ENCODE results near the gene AFDN. TPM values are rescaled to one million over a fixed set of nuclear protein-coding genes. Genes with fewer than 3 reads are reported as not detected.

AFDN gene
- polyA plus RNA-seq, 1 experiment: 26.6 TPM

DNA sequence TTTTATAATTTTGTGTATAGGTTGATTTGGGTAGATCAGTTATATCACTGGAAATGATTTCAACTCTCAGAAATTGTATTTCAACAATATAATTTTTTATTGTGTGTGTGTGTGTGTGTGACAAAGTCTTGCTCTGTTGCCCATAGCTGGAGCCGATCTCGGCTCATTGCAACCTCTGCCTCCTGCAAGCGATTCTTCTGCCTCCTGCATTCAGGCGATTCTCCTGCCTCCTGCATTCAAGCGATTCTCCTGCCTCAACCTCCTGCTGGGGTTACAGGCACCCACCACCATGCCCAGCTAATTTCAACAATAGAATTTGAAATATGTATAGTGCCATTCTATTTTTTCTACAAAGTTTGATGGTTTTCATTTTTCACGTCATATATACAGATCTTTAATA lies 24.1 kb downstream of the AFDN start:
- POLR2A ChIA-PET: no interaction called here
- Histone ChIP-seq H3K27ac (ENCODE audit: low read depth, low read length) (no peak overlapping the region), H3K4me3 (ENCODE audit: low read depth, low read length) (no peak overlapping the region), H3K9me3 (ENCODE audit: control insufficient read depth, insufficient read depth, low read length) (no peaks in the 10 kb centered on the region), H3K27me3 (ENCODE audit: control insufficient read depth, insufficient read depth, low read length) (no peaks in the 10 kb centered on the region)
- no peak for DNase-seq (ENCODE audit: low read depth, low spot score)
- CTCF ChIA-PET: no interaction called here
- no peak for TF ChIP-seq CTCF (IDR thresholded peaks at IDR 0.05; ENCODE audit: low read depth, low read length)

GRCh38 chr6:167851370-167851952 lies 24.8 kb downstream of the AFDN start:
- H3K4me3 ChIP-seq (ENCODE audit: low read depth, low read length): no peak overlapping the region
- no peak for TF ChIP-seq CTCF (IDR thresholded peaks at IDR 0.05; ENCODE audit: low read depth, low read length)
- H3K27ac ChIP-seq (ENCODE audit: low read depth, low read length): no peak overlapping the region
- H3K27me3 ChIP-seq (ENCODE audit: control insufficient read depth, insufficient read depth, low read length): no peaks in the 10 kb centered on the region
- ChIA-PET POLR2A (no interaction called here), CTCF (no interaction called here)
- no peak for DNase-seq (ENCODE audit: low read depth, low spot score)
- no peaks in the 10 kb centered on the region for H3K9me3 ChIP-seq (ENCODE audit: control insufficient read depth, insufficient read depth, low read length)

- no peaks in the 10 kb centered on the region for H3K9me3 ChIP-seq (ENCODE audit: control insufficient read depth, insufficient read depth, low read length)
- ChIA-PET POLR2A (interaction anchor here (0.6 to 0.8 kb wide), 2 partner anchors 30 to 301 kb away, joined by 3 to 13 read pairs; no protein-coding TSS in a partner anchor), CTCF (interaction anchor here (0.6 kb wide), 1 partner anchor 10 kb away, joined by 4 read pairs; no protein-coding TSS in a partner anchor)
- DNase-seq (ENCODE audit: low read depth, low spot score): peak; percentile 77
- no peak for TF ChIP-seq CTCF (IDR thresholded peaks at IDR 0.05; ENCODE audit: low read depth, low read length)
- no peaks in the 10 kb centered on the region for H3K27me3 ChIP-seq (ENCODE audit: control insufficient read depth, insufficient read depth, low read length)
- no peak overlapping the region for H3K4me3 ChIP-seq (ENCODE audit: low read depth, low read length)
- H3K27ac ChIP-seq (ENCODE audit: low read depth, low read length): peak overlapping the region; percentile 47
Observed at GRCh38 chr6:167855825-167856425, 29.2 kb downstream of the AFDN start.

DNA sequence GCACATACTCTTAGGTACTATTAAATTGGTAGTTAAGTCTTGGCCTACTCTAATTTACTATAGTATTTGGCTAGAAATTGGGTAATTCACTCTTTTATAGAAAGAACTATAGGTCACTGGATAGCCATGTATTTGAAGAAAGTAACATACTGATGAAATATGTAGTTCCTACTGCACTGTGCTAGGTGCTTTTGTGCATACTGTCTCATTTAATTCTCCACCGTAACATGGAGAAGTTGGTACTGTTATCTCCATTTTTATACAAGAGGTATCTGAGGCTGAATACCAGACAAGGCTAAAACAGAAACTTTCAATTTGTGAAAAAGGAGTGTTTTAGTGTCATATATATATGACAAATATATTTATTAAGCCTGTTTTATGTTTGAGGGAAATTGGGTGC lies 29.8 kb downstream of the AFDN start:
- H3K27me3 ChIP-seq (ENCODE audit: control insufficient read depth, insufficient read depth, low read length): no peaks in the 10 kb centered on the region
- TF ChIP-seq CTCF (IDR thresholded peaks at IDR 0.05; ENCODE audit: low read depth, low read length): no peak
- no peaks in the 10 kb centered on the region for H3K9me3 ChIP-seq (ENCODE audit: control insufficient read depth, insufficient read depth, low read length)
- peak overlapping the region; percentile 13 for H3K27ac ChIP-seq (ENCODE audit: low read depth, low read length)
- H3K4me3 ChIP-seq (ENCODE audit: low read depth, low read length): no peak overlapping the region
- no peak for DNase-seq (ENCODE audit: low read depth, low spot score)
- ChIA-PET CTCF (interaction anchor here (1.0 kb wide), 1 partner anchor 10 kb away, joined by 3 read pairs; no protein-coding TSS in a partner anchor), POLR2A (interaction anchor here (0.8 kb wide), 1 partner anchor 31 kb away, joined by 3 read pairs; no protein-coding TSS in a partner anchor)

DNA sequence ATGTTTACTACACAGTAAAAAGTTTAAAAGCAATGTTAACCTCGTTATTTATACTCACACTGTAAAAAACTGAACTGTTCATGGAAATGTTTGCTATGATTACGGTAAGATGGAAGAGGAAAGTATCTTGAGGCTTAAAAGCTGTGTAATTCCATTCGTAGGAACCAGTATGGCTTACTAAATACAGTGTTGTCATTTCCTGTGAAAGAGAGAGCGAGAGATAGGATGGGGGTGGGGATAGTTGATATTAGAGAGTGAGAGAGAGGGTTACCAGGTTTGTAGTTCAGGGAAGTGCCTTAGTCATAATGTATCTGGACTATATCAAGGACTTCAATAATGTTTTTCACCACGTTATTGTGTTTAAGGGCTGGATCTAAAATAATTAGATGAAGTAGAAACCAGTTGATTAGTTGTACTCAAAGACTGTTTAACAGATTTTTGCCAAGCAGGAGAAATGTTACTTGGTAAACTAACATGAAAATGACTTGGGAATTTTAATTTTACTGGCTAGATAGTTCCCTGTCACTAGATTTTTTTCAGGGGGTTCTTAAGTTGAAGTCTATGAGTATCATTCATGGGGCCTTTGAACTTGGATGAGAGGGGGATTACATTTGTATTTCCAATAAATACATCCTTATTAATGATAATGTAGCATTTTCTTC lies 30.4 kb downstream of the AFDN start:
- CTCF ChIA-PET: interaction anchor here (1.0 kb wide), 1 partner anchor 10 kb away, joined by 3 read pairs; no protein-coding TSS in a partner anchor

More for the DNA sequence above, 30.4 kb downstream of the AFDN start:
- Histone ChIP-seq H3K27me3 (ENCODE audit: control insufficient read depth, insufficient read depth, low read length) (no peaks in the 10 kb centered on the region), H3K27ac (ENCODE audit: low read depth, low read length) (no peak overlapping the region), H3K4me3 (ENCODE audit: low read depth, low read length) (no peak overlapping the region), H3K9me3 (ENCODE audit: control insufficient read depth, insufficient read depth, low read length) (no peaks in the 10 kb centered on the region)
- POLR2A ChIA-PET: interaction anchor here (0.8 kb wide), 1 partner anchor 32 kb away, joined by 3 read pairs; no protein-coding TSS in a partner anchor
- no peak for TF ChIP-seq CTCF (IDR thresholded peaks at IDR 0.05; ENCODE audit: low read depth, low read length)
- no peak for DNase-seq (ENCODE audit: low read depth, low spot score)
